Smooth muscle cell of the brain vasculature (primary cell): ENCODE data around the gene UPK1A.
A peak's percentile ranks its signal among the peaks of the same experiment; 100 is the strongest.
"Not testable (repeated sequence)": the region's sequence is repeated elsewhere in the genome, so short reads cannot be mapped to it uniquely, and the experiment has no call there.

ENCODE experiments used
- DNase-seq: peaks from one replicate; pipeline ENCODE4 v3.0.0-alpha.2; 2012; ENCODE audit warnings: low read depth, low spot score

UPK1A gene

DNA sequence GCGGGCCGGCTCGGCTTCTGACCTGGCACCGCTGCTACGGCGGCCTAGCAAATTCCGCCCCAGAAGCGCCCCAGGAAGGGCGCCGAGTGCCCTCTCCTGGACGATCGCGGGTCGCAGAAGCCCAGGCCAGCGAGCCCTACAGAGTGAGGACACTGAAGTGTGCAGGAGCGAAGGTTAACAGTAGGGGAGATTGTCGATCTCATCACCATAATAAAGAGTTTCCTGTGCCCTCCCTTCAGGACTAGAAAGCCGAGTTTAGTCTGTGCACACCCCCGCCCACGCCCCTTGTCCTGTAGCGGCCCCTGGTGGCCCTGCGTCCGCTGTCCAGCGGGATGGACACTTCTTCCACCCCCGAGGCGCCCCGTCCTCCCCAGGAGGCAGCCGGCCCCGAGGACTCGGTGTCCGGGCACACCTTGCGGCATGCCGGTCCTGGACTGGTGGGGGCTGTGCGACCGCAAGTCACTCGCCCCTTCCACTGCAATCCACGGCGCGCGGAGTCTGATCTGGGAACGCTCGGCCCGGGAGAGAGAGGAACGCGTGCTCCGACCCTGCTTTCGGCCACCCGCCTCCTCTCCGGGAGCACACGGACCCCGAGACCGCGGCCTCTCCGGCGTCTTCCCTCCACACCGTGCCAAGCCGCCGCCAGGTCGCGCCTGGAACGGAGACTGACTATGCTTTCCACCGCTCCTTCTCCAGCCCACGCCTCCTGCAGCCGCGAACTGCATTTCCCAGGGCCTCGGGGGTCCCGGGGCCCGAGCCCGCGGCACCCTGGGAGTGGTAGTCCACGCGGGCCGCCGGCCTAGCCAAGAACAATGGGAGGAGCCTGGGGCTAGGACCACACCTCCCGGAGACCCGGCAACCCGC is 50.7 kb downstream of the UPK1A start:
- peak; percentile 56 for DNase-seq

DNA sequence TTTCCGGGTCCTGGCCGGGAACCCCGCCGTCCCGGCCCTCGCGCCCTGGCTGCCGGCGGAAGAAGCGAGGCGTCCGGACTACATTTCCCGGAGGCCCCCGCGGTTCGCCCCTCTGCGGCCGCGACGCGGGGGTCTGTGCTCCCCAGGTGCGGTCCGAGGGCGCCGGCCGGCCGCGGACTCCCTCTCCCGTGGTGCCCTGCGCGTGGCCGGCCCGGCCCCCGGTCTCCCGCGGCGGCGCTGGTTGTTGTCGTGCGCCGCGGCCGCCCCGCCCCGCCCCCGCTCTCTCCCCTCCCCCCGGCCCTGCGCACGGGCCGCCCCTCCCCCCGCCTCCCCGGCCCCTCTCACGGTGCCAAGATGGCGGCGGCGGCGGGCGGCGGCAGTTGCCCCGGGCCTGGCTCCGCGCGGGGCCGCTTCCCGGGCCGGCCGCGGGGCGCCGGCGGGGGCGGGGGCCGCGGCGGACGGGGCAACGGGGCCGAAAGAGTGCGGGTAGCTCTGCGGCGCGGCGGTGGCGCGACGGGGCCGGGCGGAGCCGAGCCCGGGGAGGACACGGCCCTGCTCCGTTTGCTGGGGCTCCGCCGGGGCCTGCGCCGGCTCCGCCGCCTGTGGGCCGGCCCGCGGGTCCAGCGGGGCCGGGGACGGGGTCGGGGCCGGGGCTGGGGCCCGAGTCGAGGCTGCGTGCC is 51.5 kb downstream of the UPK1A start, which contains the start of gene KMT2B:
Gene KMT2B, plus strand, starts transcription at position 339 of the 680 bp plus-strand sequence. Its CDS starts 16 bp downstream, at position 355.
- peak; percentile 83 for DNase-seq

- no peak for DNase-seq
These were observed 52.2 kb downstream of the UPK1A start for GRCh38 chr19:35718345-35719041.

GRCh38 chr19:35719402-35720162 is 53.3 kb downstream of the UPK1A start:
- no peak for DNase-seq

DNA sequence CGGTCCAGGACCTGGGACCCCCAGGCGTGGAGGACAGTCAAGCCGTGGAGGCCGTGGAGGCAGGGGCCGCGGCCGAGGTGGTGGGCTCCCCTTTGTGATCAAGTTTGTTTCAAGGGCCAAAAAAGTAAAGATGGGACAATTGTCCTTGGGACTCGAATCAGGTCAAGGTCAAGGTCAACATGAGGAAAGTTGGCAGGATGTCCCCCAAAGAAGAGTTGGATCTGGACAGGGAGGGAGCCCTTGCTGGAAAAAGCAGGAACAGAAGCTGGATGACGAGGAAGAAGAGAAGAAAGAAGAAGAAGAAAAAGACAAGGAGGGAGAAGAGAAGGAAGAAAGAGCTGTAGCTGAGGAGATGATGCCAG is 53.8 kb downstream of the UPK1A start:
- DNase-seq: no peak

GRCh38 chr19:35720648-35721047 is 54.3 kb downstream of the UPK1A start:
- DNase-seq: no peak

- DNase-seq: no peak
These were observed 55.1 kb downstream of the UPK1A start for GRCh38 chr19:35721374-35721773.

GRCh38 chr19:35722461-35722860 is 56.1 kb downstream of the UPK1A start:
- DNase-seq: no peak

GRCh38 chr19:35722897-35723296 is 56.6 kb downstream of the UPK1A start:
- no peak for DNase-seq

DNA sequence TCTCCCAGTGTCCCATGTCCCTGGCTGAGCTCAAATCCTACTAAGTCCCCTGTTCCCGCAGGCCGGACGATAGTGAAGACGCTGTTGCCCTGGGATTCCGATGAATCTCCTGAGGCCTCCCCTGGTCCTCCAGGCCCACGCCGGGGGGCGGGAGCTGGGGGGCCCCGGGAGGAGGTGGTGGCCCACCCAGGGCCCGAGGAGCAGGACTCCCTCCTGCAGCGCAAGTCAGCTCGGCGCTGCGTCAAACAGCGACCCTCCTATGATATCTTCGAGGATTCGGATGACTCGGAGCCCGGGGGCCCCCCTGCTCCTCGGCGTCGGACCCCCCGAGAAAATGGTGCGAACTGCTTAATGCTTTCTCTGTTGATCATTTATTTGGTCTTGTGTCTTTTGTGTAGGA is 57.4 kb downstream of the UPK1A start:
- no peak for DNase-seq

DNA sequence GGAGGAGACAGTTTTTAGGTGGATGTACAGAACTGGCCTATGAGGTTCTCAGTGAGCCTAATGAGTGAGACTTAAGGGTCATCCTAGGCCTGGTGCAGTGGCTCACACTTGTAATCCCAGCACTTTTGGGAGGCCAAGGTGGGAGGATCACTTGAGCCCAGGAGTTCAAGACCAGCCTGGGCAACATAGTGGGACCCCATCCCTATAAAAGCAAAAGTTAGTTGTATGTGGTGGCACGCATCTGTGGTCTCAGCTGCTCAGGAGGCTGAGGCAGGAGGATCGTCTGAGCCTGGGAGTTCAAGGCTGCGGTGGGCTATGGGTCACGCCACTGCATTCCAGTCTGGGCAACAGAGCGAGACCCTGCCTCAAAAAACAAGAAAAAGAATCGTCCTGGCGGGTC is 57.8 kb downstream of the UPK1A start:
- not testable (repeated sequence) for DNase-seq

DNA sequence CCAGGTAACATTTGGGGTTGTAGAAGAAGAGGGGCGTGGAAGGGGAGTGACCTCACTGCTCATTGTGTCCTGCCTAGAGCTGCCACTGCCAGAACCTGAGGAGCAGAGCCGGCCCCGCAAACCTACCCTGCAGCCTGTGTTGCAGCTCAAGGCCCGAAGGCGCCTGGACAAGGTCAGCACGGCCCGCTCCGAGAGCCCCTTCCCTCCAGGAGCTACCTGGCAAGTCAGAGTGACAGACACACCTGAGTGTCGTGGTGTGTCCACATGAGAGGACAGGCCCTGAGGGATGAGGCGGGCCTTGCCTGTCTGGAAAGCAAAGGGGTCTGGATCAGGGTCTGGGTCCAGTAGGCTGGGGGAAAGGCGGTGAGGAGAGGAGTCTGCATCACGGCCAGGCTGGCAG is 58.2 kb downstream of the UPK1A start:
- no peak for DNase-seq

DNA sequence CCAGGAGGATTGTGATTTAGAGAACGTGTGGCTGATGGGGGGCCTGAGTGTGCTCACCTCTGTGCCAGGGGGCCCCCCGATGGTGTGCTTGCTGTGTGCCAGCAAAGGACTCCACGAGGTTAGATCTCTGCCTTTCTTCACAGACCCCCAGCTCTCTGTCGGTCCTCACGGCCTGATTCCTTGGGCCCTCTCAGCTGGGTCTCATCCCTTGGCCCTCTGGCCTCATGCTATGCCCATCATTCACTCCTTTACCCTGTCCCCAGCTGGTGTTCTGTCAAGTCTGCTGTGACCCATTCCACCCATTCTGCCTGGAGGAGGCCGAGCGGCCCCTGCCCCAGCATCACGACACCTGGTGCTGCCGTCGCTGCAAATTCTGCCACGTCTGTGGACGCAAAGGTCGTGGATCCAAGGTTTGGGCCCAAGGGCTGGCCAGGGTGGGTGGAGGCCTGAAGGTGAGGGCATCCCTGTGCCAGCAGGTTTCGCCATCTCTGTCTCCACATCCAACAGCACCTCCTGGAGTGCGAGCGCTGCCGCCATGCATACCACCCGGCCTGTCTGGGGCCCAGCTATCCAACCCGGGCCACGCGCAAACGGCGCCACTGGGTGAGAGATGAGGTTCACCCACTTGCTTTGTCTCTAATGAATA is 59.0 kb downstream of the UPK1A start:
- DNase-seq: no peak

GRCh38 chr19:35727053-35727955 is 61.0 kb downstream of the UPK1A start:
- DNase-seq: no peak
